ENCODE data around the gene CTH. TPM values are rescaled to one million over a fixed set of nuclear protein-coding genes. Genes with fewer than 3 reads are reported as not detected.
"Not testable (repeated sequence)": the region's sequence is repeated elsewhere in the genome, so short reads cannot be mapped to it uniquely, and the experiment has no call there.

CTH gene
- total RNA-seq, 2 experiments from 2014 or later: 2.0 to 2.9 TPM

DNA sequence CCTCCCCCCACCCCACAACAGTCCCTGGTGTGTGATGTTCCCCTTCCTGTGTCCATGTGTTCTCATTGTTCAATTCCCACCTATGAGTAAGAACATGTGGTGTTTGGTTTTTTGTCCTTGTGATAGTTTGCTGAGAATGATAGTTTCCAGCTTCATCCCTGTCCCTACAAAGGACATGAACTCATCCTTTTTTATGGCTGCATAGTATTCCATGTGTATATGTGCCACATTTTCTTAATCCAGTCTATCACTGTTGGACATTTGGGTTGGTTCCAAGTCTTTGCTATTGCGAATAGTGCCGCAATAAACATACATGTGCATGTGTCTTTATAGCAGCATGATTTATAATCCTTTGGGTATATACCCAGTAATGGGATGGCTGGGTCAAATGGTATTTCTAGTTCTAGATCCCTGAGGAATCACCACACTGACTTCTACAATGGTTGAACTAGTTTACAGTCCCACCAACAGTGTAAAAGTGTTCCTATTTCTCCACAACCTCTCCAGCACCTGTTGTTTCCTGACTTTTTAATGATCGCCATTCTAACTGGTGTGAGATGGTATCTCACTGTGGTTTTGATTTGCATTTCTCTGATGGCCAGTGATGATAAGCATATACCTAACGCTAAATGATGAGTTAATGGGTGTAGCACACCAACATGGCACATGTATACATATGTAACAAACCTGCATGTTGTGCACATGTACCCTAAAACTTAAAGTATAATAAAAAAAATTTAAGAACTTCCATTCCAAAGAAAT is 8.1 kb downstream of the CTH start:
- DNase-seq; H3K9me3 Mint-ChIP-seq; H3K27me3 Mint-ChIP-seq; H3K4me3 Mint-ChIP-seq; H3K4me1 Mint-ChIP-seq; CTCF ChIA-PET; POLR2A ChIA-PET; H3K27ac Mint-ChIP-seq; H3K36me3 Mint-ChIP-seq (ENCODE audit: low read depth): not testable (repeated sequence)

DNA sequence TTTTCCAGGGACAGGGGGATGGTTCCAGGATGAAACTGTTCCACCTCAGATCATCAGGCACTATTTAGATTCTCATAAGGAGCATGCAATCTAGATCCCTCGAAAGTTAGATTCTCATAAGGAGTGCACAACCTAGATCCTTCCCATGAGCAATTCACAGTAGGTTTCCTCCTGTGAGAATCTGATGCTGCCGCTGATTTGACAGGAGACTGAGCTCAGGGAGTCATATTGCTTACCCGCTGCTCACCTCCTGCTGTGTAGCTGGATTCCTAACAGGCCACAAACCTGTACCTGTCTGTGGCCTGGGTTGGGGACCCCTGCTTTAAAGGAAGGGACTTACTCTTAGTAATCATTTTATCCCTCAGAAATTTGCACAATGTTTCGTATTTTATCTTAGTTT is 9.3 kb downstream of the CTH start:
- ChIA-PET POLR2A (no interaction called here), CTCF (no interaction called here)
- H3K27me3 Mint-ChIP-seq: no peaks in the 10 kb centered on the region
- H3K4me3 Mint-ChIP-seq: no peak overlapping the region
- H3K9me3 Mint-ChIP-seq: no peaks in the 10 kb centered on the region
- no peak for DNase-seq
- H3K4me1 Mint-ChIP-seq: no peaks in the 10 kb centered on the region
- H3K27ac Mint-ChIP-seq: no peak overlapping the region
- H3K36me3 Mint-ChIP-seq (ENCODE audit: low read depth): peaks cover 4% of the 10 kb centered on the region

DNA sequence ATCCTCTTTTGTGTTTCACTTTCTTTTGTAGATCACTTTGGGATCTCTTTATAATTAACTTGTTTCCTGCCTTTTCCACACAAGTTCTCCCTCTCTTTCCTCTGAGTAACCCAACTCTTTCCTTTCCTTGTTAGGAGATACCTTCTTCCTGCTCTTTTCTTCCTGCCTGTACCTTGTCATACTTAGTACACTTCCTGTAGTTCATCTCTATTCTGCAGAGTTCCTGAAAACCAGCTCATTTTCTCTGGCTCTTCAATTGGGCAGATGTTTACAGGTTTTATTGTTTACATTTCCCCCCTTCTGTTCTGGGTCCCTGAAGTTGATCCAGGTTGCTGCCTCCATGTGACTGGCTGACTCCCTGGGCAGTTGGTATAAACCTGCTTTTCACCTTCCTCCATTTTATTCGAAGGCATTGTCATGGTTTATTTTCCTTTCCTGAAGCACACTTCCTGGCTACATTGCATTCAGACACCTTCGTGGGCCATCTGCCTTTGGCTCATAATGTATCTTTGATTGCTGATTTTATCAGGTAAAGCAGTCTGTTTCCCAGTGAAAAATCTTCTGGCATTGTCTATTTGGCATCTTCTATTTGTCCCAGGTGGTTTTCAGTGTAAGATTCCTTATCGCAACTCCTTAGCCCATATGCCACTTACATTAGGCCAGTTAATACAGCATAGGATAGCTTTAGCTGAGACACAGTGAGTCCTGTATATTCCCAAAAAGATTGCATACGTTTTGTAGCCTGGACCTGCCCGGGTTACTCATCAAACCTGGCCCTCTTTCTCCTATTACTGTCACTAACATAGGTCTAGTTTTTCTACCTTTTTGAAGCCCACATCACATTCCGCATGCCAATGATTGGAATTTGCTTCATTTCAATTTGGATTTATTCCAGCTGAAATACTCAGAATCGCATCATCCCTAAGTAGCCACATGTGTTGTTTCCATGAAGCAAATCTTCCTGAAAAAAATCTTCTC is 15.4 kb downstream of the CTH start:
- ChIA-PET POLR2A (no interaction called here), CTCF (interaction anchor here (0.6 kb wide), 1 partner anchor 113 kb away, joined by 4 read pairs; no protein-coding TSS in a partner anchor)
- no peaks in the 10 kb centered on the region for H3K36me3 Mint-ChIP-seq (ENCODE audit: low read depth)
- H3K9me3 Mint-ChIP-seq: no peaks in the 10 kb centered on the region
- no peak overlapping the region for H3K4me3 Mint-ChIP-seq
- no peaks in the 10 kb centered on the region for H3K27me3 Mint-ChIP-seq
- DNase-seq: no peak
- H3K4me1 Mint-ChIP-seq: peaks cover 6% of the 10 kb centered on the region
- H3K27ac Mint-ChIP-seq: no peak overlapping the region

DNA sequence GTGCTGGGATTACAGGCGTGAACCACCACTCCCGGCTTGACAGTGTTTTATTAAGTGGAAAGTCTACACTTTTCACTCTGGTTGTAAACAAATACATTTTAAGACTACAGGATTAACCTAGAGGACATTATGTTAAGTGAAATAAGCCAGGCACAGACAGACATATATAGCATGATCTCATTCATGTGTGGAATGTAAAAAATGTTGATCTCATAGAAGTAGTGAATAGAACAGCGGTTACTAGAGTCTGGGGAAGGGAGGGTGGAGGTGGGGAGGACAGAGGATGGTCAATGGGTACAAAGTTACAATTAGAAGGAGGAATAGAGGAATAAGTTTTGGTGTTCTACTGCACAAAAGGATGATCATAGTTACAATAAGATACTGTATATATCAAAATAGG is 16.9 kb downstream of the CTH start:
- no peak for DNase-seq
- no peak overlapping the region for H3K4me3 Mint-ChIP-seq
- H3K36me3 Mint-ChIP-seq (ENCODE audit: low read depth): no peaks in the 10 kb centered on the region
- POLR2A ChIA-PET: interaction anchor here (0.6 kb wide), 1 partner anchor 77 kb away, joined by 3 read pairs; no protein-coding TSS in a partner anchor
- no peak overlapping the region for H3K27ac Mint-ChIP-seq
- CTCF ChIA-PET: no interaction called here
- H3K9me3 Mint-ChIP-seq: no peaks in the 10 kb centered on the region
- peaks cover 6% of the 10 kb centered on the region for H3K4me1 Mint-ChIP-seq
- no peaks in the 10 kb centered on the region for H3K27me3 Mint-ChIP-seq

DNA sequence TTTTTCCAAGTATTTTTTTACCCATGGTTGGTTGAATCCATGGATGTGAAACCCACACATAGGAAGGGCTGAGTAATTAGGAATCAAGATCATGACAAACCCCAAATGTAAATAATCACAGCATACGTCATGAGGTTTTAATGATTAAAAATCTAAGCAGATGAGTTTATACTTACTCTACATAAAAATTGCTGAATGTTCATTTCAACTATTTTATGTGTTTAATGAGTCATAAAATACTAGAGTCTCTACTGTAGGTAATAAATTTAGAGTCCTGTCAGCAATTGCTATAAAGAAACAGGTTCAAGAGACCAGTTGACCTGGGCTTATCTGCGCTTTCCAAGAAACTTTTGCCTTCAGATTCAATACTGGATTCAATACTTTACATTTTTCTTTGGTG is 18.2 kb downstream of the CTH start:
- POLR2A ChIA-PET: no interaction called here
- CTCF ChIA-PET: no interaction called here
- H3K9me3 Mint-ChIP-seq: no peaks in the 10 kb centered on the region
- no peaks in the 10 kb centered on the region for H3K36me3 Mint-ChIP-seq (ENCODE audit: low read depth)
- H3K27me3 Mint-ChIP-seq: no peaks in the 10 kb centered on the region
- DNase-seq: no peak
- H3K4me3 Mint-ChIP-seq: no peak overlapping the region
- peaks cover 6% of the 10 kb centered on the region for H3K4me1 Mint-ChIP-seq
- H3K27ac Mint-ChIP-seq: no peak overlapping the region

DNA sequence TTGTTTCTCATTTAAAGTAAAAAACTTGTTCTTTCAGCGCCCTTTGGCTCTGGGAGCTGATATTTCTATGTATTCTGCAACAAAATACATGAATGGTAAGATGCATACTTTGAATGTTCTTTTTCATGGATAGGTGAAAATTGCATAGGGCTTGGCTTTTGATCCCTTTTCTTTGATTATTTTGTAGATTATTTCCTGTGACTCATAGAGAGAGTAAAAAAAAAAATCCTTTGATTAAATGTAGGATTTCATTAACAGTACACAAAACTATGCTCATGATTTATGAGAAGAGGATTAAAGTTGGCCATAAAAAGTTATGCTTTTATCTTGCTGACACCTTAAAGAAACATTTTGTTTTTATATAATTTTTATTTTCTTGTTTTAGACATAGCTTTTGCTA is 18.7 kb downstream of the CTH start:
- no peak overlapping the region for H3K4me3 Mint-ChIP-seq
- no peaks in the 10 kb centered on the region for H3K36me3 Mint-ChIP-seq (ENCODE audit: low read depth)
- no peaks in the 10 kb centered on the region for H3K9me3 Mint-ChIP-seq
- DNase-seq: no peak
- CTCF ChIA-PET: no interaction called here
- no peak overlapping the region for H3K27ac Mint-ChIP-seq
- peaks cover 6% of the 10 kb centered on the region for H3K4me1 Mint-ChIP-seq
- no peaks in the 10 kb centered on the region for H3K27me3 Mint-ChIP-seq
- POLR2A ChIA-PET: interaction anchor here (0.7 kb wide), 1 partner anchor 18 kb away, joined by 11 read pairs; no protein-coding TSS in a partner anchor

DNA sequence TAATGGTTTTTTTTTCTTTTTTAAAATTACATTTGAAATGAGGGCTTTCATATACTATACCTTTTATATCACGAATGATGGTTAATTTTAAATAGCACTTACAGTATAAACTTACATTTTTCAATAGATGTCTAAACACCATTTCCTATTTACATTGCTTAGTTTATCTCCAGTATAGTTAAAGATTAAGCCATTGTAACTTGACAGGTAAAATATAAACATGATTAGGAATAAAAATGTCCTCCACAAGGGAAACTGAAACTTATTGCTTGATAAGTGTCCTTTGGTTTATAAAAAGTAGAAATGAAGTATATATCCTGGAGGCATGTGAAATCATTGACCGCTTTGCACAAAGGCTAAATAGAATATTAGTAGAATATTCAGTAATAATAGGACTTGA is 20.2 kb downstream of the CTH start:
- no peaks in the 10 kb centered on the region for H3K27me3 Mint-ChIP-seq
- ChIA-PET POLR2A (no interaction called here), CTCF (no interaction called here)
- H3K4me1 Mint-ChIP-seq: peaks cover 2% of the 10 kb centered on the region
- H3K9me3 Mint-ChIP-seq: no peaks in the 10 kb centered on the region
- H3K36me3 Mint-ChIP-seq (ENCODE audit: low read depth): no peaks in the 10 kb centered on the region
- no peak overlapping the region for H3K27ac Mint-ChIP-seq
- no peak overlapping the region for H3K4me3 Mint-ChIP-seq
- no peak for DNase-seq

DNA sequence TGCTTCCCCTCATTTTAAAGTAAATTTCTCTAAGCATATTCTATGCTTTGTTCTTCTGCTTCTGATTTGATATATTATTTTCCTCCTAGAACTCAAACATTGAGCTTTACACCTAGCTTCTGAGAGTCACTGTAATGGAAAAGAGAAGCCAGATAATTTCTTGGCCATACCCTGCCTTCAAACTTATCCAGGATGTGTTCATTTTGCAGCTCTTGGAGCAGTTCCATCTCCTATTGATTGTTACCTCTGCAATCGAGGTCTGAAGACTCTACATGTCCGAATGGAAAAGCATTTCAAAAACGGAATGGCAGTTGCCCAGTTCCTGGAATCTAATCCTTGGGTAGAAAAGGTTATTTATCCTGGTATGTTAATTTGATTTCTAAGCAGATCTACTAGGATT is 20.8 kb downstream of the CTH start:
- no peaks in the 10 kb centered on the region for H3K9me3 Mint-ChIP-seq
- H3K27me3 Mint-ChIP-seq: no peaks in the 10 kb centered on the region
- CTCF ChIA-PET: no interaction called here
- POLR2A ChIA-PET: no interaction called here
- no peak overlapping the region for H3K27ac Mint-ChIP-seq
- H3K4me3 Mint-ChIP-seq: no peak overlapping the region
- DNase-seq: no peak
- H3K4me1 Mint-ChIP-seq: no peaks in the 10 kb centered on the region
- H3K36me3 Mint-ChIP-seq (ENCODE audit: low read depth): no peaks in the 10 kb centered on the region

DNA sequence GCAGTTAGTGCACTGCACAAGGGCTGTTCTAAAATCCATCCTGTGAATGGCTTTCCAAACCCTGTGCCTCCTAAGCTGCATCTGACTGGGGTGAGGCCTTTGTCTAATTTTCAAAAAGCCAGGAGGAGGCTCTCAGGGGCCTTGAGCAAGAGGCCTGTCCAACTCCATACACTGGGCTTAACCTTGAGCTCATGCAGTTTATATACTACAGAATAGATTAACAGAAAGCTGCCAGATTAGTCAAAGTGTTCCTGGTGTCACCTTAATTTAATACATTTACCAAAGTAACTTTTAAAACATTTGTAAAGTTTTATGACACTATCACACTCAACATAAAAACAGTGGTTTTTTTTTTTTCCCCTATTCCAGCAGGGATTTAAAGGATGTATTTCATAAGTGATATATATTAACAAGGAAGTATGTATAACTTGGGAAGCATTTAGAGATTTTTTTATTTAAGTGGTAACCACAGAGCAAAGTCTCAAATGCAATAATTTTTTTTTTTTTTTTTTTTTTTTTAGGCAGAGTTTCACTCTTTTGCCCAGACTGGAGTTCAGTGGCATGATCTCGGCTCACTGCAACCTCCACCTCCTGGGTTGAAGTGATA is 23.3 kb downstream of the CTH start:
- ChIA-PET CTCF (interaction anchor here (0.6 to 0.8 kb wide), 3 partner anchors 10 to 204 kb away, joined by 3 to 8 read pairs (median 3); no protein-coding TSS in a partner anchor), POLR2A (interaction anchor here (0.6 kb wide), 1 partner anchor 225 kb away, joined by 4 read pairs; no protein-coding TSS in a partner anchor)
- H3K27ac Mint-ChIP-seq: no peak overlapping the region
- H3K27me3 Mint-ChIP-seq: no peaks in the 10 kb centered on the region
- no peaks in the 10 kb centered on the region for H3K4me1 Mint-ChIP-seq
- no peak overlapping the region for H3K4me3 Mint-ChIP-seq
- no peak for DNase-seq
- H3K9me3 Mint-ChIP-seq: no peaks in the 10 kb centered on the region
- no peaks in the 10 kb centered on the region for H3K36me3 Mint-ChIP-seq (ENCODE audit: low read depth)

DNA sequence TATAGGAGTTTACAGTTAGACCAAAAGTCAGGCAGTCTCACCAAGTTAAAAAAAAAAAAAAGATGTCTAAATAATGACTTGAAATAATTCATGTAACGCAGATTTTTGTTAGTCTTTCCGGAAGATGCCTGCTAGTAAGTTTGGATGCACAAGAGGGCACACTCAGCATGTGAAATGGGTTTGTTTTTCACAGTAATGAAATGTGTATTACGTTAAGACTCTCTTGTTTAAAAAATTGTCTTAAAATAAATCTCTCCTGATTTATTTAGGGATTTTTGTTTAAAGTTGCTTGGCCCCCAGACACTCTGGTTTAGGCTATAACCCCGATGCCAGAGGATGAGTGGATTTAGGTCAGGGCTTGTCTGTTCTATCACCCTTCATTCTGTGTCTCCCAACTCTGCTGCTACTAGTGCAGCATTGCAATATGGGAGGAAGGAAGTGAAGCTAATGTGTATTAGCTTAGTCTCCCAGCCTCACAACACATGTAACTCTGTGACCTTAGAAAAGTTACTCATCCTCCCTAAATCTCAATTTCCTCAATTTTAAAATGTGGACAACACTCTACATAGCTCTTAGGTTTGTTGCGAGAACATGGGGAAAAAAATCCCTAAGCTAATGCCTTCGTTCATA is 25.7 kb downstream of the CTH start:
- H3K4me1 Mint-ChIP-seq: no peaks in the 10 kb centered on the region
- no peaks in the 10 kb centered on the region for H3K27me3 Mint-ChIP-seq
- CTCF ChIA-PET: no interaction called here
- DNase-seq: no peak
- no peak overlapping the region for H3K27ac Mint-ChIP-seq
- H3K4me3 Mint-ChIP-seq: no peak overlapping the region
- POLR2A ChIA-PET: no interaction called here
- H3K36me3 Mint-ChIP-seq (ENCODE audit: low read depth): no peaks in the 10 kb centered on the region
- no peaks in the 10 kb centered on the region for H3K9me3 Mint-ChIP-seq

DNA sequence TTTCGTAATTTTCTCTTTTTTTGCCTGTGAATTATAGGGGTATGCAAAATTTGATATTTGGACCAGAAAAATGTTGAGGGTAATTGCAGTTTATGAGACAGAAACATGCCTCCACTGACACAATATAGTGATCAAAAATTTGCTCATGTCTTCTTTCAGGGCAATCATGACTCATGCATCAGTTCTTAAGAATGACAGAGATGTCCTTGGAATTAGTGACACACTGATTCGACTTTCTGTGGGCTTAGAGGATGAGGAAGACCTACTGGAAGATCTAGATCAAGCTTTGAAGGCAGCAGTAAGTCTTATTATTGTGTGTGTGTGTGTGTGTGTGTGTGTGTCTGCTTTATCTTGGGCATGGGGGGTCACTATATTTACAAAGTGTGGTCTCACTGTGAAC is 27.5 kb downstream of the CTH start:
- no peaks in the 10 kb centered on the region for H3K4me1 Mint-ChIP-seq
- DNase-seq: no peak
- no peaks in the 10 kb centered on the region for H3K36me3 Mint-ChIP-seq (ENCODE audit: low read depth)
- no peaks in the 10 kb centered on the region for H3K27me3 Mint-ChIP-seq
- no peak overlapping the region for H3K4me3 Mint-ChIP-seq
- CTCF ChIA-PET: interaction anchor here (1.3 kb wide), 1 partner anchor 60 kb away, joined by 3 read pairs; no protein-coding TSS in a partner anchor
- POLR2A ChIA-PET: no interaction called here
- no peak overlapping the region for H3K27ac Mint-ChIP-seq
- no peaks in the 10 kb centered on the region for H3K9me3 Mint-ChIP-seq

DNA sequence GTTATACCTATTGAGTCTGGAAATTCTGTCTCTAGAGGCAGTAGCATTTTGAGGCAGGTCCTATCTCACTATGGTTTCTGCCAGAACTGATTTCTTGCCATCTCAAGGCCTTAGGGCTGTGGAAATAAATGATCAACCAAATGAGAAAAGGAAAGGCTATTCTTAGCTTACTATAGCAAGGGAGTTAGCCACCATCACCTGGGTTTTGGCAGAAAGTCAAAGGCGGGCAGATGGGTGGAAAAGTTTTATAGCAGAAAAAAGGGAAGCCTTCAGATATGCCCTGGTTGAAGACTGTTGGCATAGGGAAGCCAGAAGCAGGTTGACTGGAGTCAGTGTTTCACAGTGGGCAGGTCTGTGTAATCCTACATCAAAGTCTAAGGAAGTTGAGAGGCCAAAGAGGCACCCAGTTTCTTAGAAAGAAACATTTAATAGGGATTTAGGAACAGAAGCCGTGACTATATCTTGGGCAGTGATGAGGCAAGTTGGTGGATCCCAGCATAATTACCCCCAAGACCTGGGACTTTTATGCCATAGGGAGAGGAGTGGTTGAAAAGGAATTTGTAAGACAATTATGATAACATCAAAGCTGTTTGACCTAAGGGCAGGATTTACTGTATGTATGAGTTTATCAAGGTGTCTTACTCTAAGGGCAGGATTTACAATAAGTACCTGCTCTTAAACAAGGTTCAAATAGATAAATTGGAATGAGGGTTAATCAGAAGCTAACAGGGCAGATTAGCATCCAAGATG is 29.7 kb downstream of the CTH start:
- ChIA-PET CTCF (no interaction called here), POLR2A (no interaction called here)
- H3K4me3 Mint-ChIP-seq: no peak overlapping the region
- no peak overlapping the region for H3K27ac Mint-ChIP-seq
- no peak for DNase-seq
- no peaks in the 10 kb centered on the region for H3K4me1 Mint-ChIP-seq
- H3K27me3 Mint-ChIP-seq: no peaks in the 10 kb centered on the region
- no peaks in the 10 kb centered on the region for H3K9me3 Mint-ChIP-seq
- H3K36me3 Mint-ChIP-seq (ENCODE audit: low read depth): no peaks in the 10 kb centered on the region
